GM12878 (cell line): Measurements from ENCODE around the gene CSK. TPM values are rescaled to one million over a fixed set of nuclear protein-coding genes. Genes with fewer than 3 reads are reported as not detected.

Experiments used
- ATAC-seq: fragments of 200-7000 bp; cut with Tn5 transposase; 3 replicates; pipeline ENCODE4 v1.9.1; 2020; ENCODE audit warnings: mild to moderate bottlenecking, moderate library complexity
- BruUV-seq: library from RNA; stranded (reverse); fragments of 400-500 nt; replicated peaks from 2 replicates; lab custom pipeline; 2021; lab: Mats Ljungman, UMichigan
- CTCF ChIA-PET: fragments of 300-600 bp; sonication (Branson Sonifier 250); formaldehyde crosslinking; extraction: SDS; loops from one replicate; lab custom pipeline; 2021; ENCODE audit warnings: inconsistent platforms; lab: Yijun Ruan, JAX
- POLR2A ChIA-PET: fragments of 350-600 bp; formaldehyde crosslinking; extraction: SDS; loops from one replicate; lab custom pipeline; 2021; ENCODE audit warnings: inconsistent platforms; lab: Charles Lee
- RAD21 ChIA-PET: fragments of 300-600 bp; sonication (Branson Sonifier 250); formaldehyde crosslinking; loops from one replicate; lab custom pipeline; 2023; ENCODE audit warnings: antibody characterized with exemption; ENCODE audit not compliant: unreplicated experiment; lab: Charles Lee
- SMC1A ChIA-PET: fragments of 300-600 bp; sonication (Branson Sonifier 250); formaldehyde crosslinking; loops from one replicate; lab custom pipeline; 2023; ENCODE audit not compliant: unreplicated experiment, uncharacterized antibody; lab: Charles Lee
- DNase-seq: peaks from one replicate; pipeline ENCODE4 v3.0.0-alpha.2; 2011; ENCODE audit warnings: low read depth, low spot score
- FAIRE-seq: peaks from 3 replicates; lab custom pipeline; 2011; peaks lifted over from hg19 to GRCh38; lab: Jason Lieb, UNC
- H2AFZ ChIP-seq: 2 replicates; pipeline ENCODE4 v1.6.0; 2011; ENCODE audit warnings: low read depth, low read length, control low read depth; ENCODE audit not compliant: control insufficient read depth
- H3K27ac ChIP-seq: 2 replicates; pipeline ENCODE4 v1.5.1; 2011; ENCODE audit warnings: control low read depth; ENCODE audit not compliant: control insufficient read depth, insufficient read depth
- H3K27me3 ChIP-seq, 2 experiments: replicated peaks in 1 of 2; 2 replicates each; pipeline versions ENCODE4 v1.6.0 to v1.6.1; 2011; ENCODE audit warnings: low read length in 1 of 2; ENCODE audit not compliant: control insufficient read depth in 2 of 2, insufficient read depth in 2 of 2
- H3K36me3 ChIP-seq, 2 experiments: 2 replicates each; pipeline ENCODE4 v1.5.1; 2011; ENCODE audit warnings: low read length in 1 of 2; ENCODE audit not compliant: control insufficient read depth in 2 of 2, insufficient read depth in 2 of 2
- H3K4me1 ChIP-seq: 2 replicates; pipeline ENCODE4 v1.6.1; 2011; ENCODE audit warnings: mild to moderate bottlenecking, low read length, moderate library complexity, mixed read lengths; ENCODE audit not compliant: control insufficient read depth, insufficient read depth
- H3K4me2 ChIP-seq: 2 replicates; pipeline ENCODE4 v1.6.0; 2011; ENCODE audit warnings: control low read depth; ENCODE audit not compliant: control insufficient read depth, insufficient read depth
- H3K4me3 ChIP-seq: fragments of 200-600 bp; sonication (generic); 2 replicates; pipeline ENCODE4 v1.5.1; 2016
- H3K79me2 ChIP-seq: 2 replicates; pipeline ENCODE4 v1.6.0; 2011; ENCODE audit warnings: low read length; ENCODE audit not compliant: control insufficient read depth, insufficient read depth
- H3K9ac ChIP-seq: 2 replicates; pipeline ENCODE4 v1.8.0; 2011; ENCODE audit warnings: low read length, control low read depth, mixed read lengths; ENCODE audit not compliant: control insufficient read depth, insufficient read depth
- H3K9me3 ChIP-seq: replicated peaks from 3 replicates; pipeline ENCODE4 v1.5.1; 2011; ENCODE audit warnings: mild to moderate bottlenecking, low read length; ENCODE audit not compliant: control insufficient read depth, insufficient read depth
- H4K20me1 ChIP-seq: 2 replicates; pipeline ENCODE4 v1.6.0; 2011; ENCODE audit not compliant: control insufficient read depth, insufficient read depth
- DPF2 ChIP-seq: fragments of 450-650 bp; IDR thresholded peaks from 2 replicates; pipeline ENCODE4 v1.6.1; 2017; ENCODE audit warnings: mild to moderate bottlenecking
- ESRRA ChIP-seq: IDR thresholded peaks from 2 replicates; pipeline ENCODE4 v1.6.1; 2012; ENCODE audit warnings: mild to moderate bottlenecking, low read length, improper control_type of control experiment
- HDAC2 ChIP-seq: fragments of 200-600 bp; sonication (generic); IDR thresholded peaks from 2 replicates; pipeline ENCODE4 v1.6.1; 2017
- MAX ChIP-seq: IDR thresholded peaks from 2 replicates; pipeline ENCODE4 v1.6.1; 2012; ENCODE audit warnings: low read depth, low read length, improper control_type of control experiment
- POLR2AphosphoS2 ChIP-seq: IDR thresholded peaks from 2 replicates; pipeline ENCODE4 v1.6.1; 2011; ENCODE audit warnings: low read depth, mild to moderate bottlenecking, low read length, improper control_type of control experiment, moderate library complexity
- RELA ChIP-seq: fragments of 450-650 bp; IDR thresholded peaks from 2 replicates; pipeline ENCODE4 v1.8.0; 2014; ENCODE audit warnings: borderline replicate concordance; ENCODE audit not compliant: partially characterized antibody
- RELB ChIP-seq: fragments of 450-650 bp; IDR thresholded peaks from 2 replicates; pipeline ENCODE4 v1.6.1; 2017; ENCODE audit warnings: low read depth, mild to moderate bottlenecking, moderate library complexity
- SMC3 ChIP-seq: IDR thresholded peaks from 2 replicates; pipeline ENCODE4 v1.6.1; 2011; ENCODE audit warnings: low read length, improper control_type of control experiment, borderline replicate concordance
- WGBS: methylation state at CpG from one replicate; pipeline ENCODE4 v1.1.6; 2016; ENCODE audit warnings: low lambda C conversion rate; ENCODE audit not compliant: insufficient replicate concordance, insufficient coverage; ENCODE audit errors: missing lambda C conversion rate; 5-methylcytosine and 5-hydroxymethylcytosine counted together
- in situ Hi-C: fragments of 300-500 bp; cut with MboI; formaldehyde crosslinking; loops from 9 replicates; pipeline ENCODE4 v1.14.3; 2018; ENCODE audit warnings: mixed read lengths
- intact Hi-C: fragments of 100-400 bp; cut with micrococcal nuclease; formaldehyde crosslinking; loops from one replicate; pipeline ENCODE4 v1.14.2; 2022; ENCODE audit not compliant: unreplicated experiment
- polyA plus RNA-seq, 11 experiments: library from polyadenylated mRNA; depleted of rRNA in 4 of 11; unstranded in 6 of 11; stranded (reverse) in 5 of 11; fragments of >200 nt; fragmentation: Nextera tagmentation in 4 of 11; fragmentation: Illumina TruSeq in 1 of 11; extraction: Ambion mirVana in 4 of 11; extraction: Trizol in 1 of 11; gene quantifications; 1 replicate in 1 of 11; 2 replicates in 10 of 11; pipeline versions ENCODE4 v1.2.1 to v1.2.3, GENCODE V29; 2011 to 2016; ENCODE audit warnings: inconsistent platforms in 2 of 11, missing spikeins in 2 of 11, low read depth in 1 of 11
- total RNA-seq, 4 experiments: library from RNA; depleted of rRNA in 3 of 4; stranded (reverse); fragments of >200 nt in 3 of 4; fragmentation: Illumina TruSeq in 1 of 4; extraction: Trizol in 1 of 4; gene quantifications; 2 replicates each; pipeline versions ENCODE4 v1.2.1 to v1.2.3, GENCODE V29; 2013 to 2021
- TF ChIP-seq, protein P1 (sequence below): IDR thresholded peaks from 2 replicates; pipeline ENCODE4 v1.6.1; 2011; ENCODE audit warnings: low read depth, low read length, improper control_type of control experiment, borderline replicate concordance
- TF ChIP-seq, protein P2 (sequence below): IDR thresholded peaks from 2 replicates; pipeline ENCODE4 v1.6.1; 2011; ENCODE audit warnings: borderline replicate concordance, low read depth, mild to moderate bottlenecking, moderate library complexity, mixed read lengths, low read length; ENCODE audit not compliant: insufficient read depth; ENCODE audit errors: extremely low read length

Gene CSK
- total and polyA plus RNA-seq, 10 of the 15 experiments (the other 5 are each of a cell fraction or from before 2014, with no cell fraction given) = 3.4 to 327 (median 75.8) TPM

GRCh38 chr15:74823324-74823723 is 41.4 kb downstream of the CSK start:
- Histone ChIP-seq H2AFZ (no peak overlapping the region), H3K27ac (no peak overlapping the region), H3K4me1 (peaks cover 16% of the 10 kb centered on the region), H4K20me1 (no peaks in the 10 kb centered on the region), H3K27me3 (peaks cover 0 to 15% of the 10 kb centered on the region in 2 experiments; a peak in 3 of 4 replicates), H3K9me3 (no peaks in the 10 kb centered on the region), H3K36me3 (no peaks in the 10 kb centered on the region), H3K79me2 (no peaks in the 10 kb centered on the region), H3K4me2 (no peak overlapping the region), H3K4me3 (no peak overlapping the region), H3K9ac (no peak overlapping the region)
- RAD21 ChIA-PET = no interaction called here
- intact Hi-C loops = no loop called here
- POLR2A ChIA-PET = no interaction called here
- in situ Hi-C loops = no loop called here
- 17% methylated on average over 6 of the region's 6 CpGs for WGBS
- DNase-seq (no peak), ATAC-seq (no peak), FAIRE-seq (no peak)
- TF ChIP-seq DPF2 (no peak), POLR2AphosphoS2 (no peak), RELA (no peak), HDAC2 (no peak), MAX (no peak), RELB (no peak), ESRRA (no peak), SMC3 (no peak)
- TF ChIP-seq, protein P1, sequence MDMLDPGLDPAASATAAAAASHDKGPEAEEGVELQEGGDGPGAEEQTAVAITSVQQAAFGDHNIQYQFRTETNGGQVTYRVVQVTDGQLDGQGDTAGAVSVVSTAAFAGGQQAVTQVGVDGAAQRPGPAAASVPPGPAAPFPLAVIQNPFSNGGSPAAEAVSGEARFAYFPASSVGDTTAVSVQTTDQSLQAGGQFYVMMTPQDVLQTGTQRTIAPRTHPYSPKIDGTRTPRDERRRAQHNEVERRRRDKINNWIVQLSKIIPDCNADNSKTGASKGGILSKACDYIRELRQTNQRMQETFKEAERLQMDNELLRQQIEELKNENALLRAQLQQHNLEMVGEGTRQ = no peak
- TF ChIP-seq, protein P2, sequence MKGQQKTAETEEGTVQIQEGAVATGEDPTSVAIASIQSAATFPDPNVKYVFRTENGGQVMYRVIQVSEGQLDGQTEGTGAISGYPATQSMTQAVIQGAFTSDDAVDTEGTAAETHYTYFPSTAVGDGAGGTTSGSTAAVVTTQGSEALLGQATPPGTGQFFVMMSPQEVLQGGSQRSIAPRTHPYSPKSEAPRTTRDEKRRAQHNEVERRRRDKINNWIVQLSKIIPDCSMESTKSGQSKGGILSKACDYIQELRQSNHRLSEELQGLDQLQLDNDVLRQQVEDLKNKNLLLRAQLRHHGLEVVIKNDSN = no peak
- SMC1A ChIA-PET = interaction anchor here (0.8 to 1.3 kb wide), 2 partner anchors 18 to 54 kb away, joined by 3 read pairs; no protein-coding TSS in a partner anchor
- CTCF ChIA-PET = interaction anchor here (0.6 to 3.0 kb wide), 4 partner anchors 23 to 77 kb away, joined by 3 to 14 read pairs (median 3); no protein-coding TSS in a partner anchor
- no TSS peak for BruUV-seq
